IPS DF 6.9 (cell line): ENCODE data around the gene ZNF837.

Experiments
- DNase-seq: peaks from one replicate; pipeline ENCODE4 v3.0.0-alpha.2; 2013; ENCODE audit warnings: low read depth, low spot score
- H3K27ac ChIP-seq: one replicate; pipeline ENCODE4 v1.5.1; 2013; ENCODE audit warnings: low read length, control low read depth
- H3K27me3 ChIP-seq: 2 replicates; pipeline ENCODE4 v1.6.1; 2013; ENCODE audit warnings: mild to moderate bottlenecking, low read length; ENCODE audit not compliant: control insufficient read depth, insufficient read depth
- H3K36me3 ChIP-seq: 2 replicates; pipeline ENCODE4 v1.6.1; 2013; ENCODE audit warnings: low read length; ENCODE audit not compliant: control insufficient read depth, insufficient read depth
- H3K4me1 ChIP-seq: 2 replicates; pipeline ENCODE4 v1.6.1; 2013; ENCODE audit warnings: low read length; ENCODE audit not compliant: control insufficient read depth, insufficient read depth
- H3K4me3 ChIP-seq: 2 replicates; pipeline ENCODE4 v1.5.1; 2013; ENCODE audit warnings: mild to moderate bottlenecking, low read length
- H3K9me3 ChIP-seq: 2 replicates; pipeline ENCODE4 v1.6.1; 2013; ENCODE audit warnings: low read length, inconsistent platforms; ENCODE audit not compliant: control insufficient read depth, insufficient read depth
- WGBS: extraction: QIAGEN DNeasy Blood & Tissue Kit; methylation state at CpG from one replicate; pipeline ENCODE4 v1.1.7; 2013; ENCODE audit warnings: mixed read lengths, missing lambda C conversion rate; ENCODE audit not compliant: insufficient read length, insufficient coverage; 5-methylcytosine and 5-hydroxymethylcytosine counted together

ZNF837 gene

DNA sequence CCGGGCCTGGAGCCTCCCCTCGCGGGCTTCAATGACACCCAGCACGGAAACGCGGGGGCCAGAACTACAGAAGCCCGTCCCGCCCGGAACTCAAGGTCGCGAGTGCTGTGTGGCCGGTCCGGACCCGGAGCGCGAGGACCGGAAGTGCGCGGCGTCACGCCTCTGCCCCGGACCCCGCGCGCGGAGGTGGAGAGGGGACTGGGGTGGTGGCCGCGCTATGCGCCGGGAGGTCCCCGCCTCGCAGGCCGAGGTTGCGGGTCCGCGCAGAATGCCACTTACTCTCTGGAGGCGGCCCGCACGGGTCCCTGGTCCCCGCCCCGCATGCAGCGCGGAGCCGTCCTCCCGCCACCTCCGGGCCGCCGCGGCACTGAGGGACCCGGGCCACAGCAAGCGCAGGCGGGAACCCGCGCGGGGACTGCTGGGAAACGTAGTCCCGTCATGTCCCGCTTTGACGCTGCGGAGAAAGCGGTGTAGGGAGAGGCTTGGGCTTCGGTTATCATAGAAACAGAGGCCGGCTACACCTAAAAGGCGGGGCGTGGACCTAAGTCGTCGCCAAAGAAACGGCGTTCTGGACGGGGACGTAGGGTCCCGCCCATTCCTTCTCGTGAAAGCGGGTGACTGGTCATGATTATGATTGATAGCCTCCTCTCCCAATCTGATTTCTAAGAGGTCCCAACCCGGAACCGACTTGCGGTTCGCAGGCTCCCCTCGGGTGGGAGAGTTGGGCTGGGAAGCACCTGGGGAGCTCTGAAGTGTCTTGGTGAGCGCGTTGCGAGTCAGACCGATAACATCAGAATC lies at the start of gene ZNF837:
ZNF837 (minus strand) TSS at position 369 of the 798 bp plus-strand sequence. CDS start 11,698 bp downstream, outside the sequence.
- H3K36me3 ChIP-seq, result no peaks in the 10 kb centered on the region
- H3K4me1 ChIP-seq, result peaks cover 8% of the 10 kb centered on the region
- peak within 1 kb of the TSS; percentile 56; the same call in 1 of the 2 replicates for H3K4me3 ChIP-seq
- WGBS, result no CpG with 5 or more reads among the region's 83 CpGs
- H3K9me3 ChIP-seq, result no peaks in the 10 kb centered on the region
- DNase-seq, result peak; percentile 100
- no peak within 1 kb of the TSS for H3K27ac ChIP-seq
- H3K27me3 ChIP-seq, result no peaks in the 10 kb centered on the region

DNA sequence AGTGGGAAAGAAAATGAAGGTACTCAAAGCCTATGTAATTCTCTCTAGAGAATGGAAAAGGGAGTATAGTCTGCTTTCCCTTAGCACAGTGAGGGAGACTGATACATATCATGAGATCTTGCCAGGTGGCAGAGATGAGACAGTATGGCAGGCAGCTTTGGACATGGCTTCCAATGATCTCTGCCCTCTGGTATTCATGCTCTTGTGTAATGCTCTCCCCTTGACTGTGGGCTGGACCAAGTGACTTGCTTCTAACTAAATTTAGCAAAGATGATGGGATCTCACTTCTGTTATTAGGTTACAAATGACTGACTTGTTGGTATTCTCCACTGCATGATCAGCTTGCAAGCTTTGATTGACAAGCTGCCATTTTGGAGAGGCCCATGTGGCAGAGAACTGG lies 48.9 kb upstream of the ZNF837 start:
- H3K36me3 ChIP-seq, result peaks cover 9% of the 10 kb centered on the region
- H3K27ac ChIP-seq, result no peak overlapping the region
- H3K4me1 ChIP-seq, result no peaks in the 10 kb centered on the region
- no peaks in the 10 kb centered on the region for H3K27me3 ChIP-seq
- H3K4me3 ChIP-seq, result no peak overlapping the region
- peaks cover 19% of the 10 kb centered on the region for H3K9me3 ChIP-seq
- no peak for DNase-seq

DNA sequence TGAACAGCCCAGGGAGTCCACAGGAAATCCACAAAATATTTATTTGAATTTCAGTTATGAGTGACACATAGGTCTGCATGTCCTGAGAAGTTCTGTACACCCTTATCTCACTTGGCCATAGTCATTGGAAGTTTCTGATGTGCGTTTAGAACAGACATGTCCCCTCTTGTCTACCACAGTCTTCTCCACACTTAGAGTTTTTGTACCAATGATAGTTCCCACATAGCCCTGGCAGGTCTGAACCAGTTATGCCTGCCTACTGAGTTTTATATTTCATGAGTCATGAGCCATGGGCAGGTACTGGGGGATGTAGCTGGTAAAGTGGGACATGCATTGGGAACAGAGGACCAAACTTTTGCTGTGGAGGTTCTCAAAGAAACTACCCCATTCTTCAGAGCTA lies 47.8 kb upstream of the ZNF837 start:
- peaks cover 11% of the 10 kb centered on the region for H3K9me3 ChIP-seq
- H3K4me3 ChIP-seq, result no peak overlapping the region
- H3K4me1 ChIP-seq, result no peaks in the 10 kb centered on the region
- peaks cover 1% of the 10 kb centered on the region; the same call in 1 of the 2 replicates for H3K36me3 ChIP-seq
- no peaks in the 10 kb centered on the region for H3K27me3 ChIP-seq
- H3K27ac ChIP-seq, result no peak overlapping the region
- DNase-seq, result no peak
- WGBS, result no CpG with 5 or more reads among the region's 1 CpG

GRCh38 chr19:58417071-58417470 lies 36.2 kb upstream of the ZNF837 start:
- no CpG with 5 or more reads among the region's 7 CpGs for WGBS
- H3K36me3 ChIP-seq, result no peaks in the 10 kb centered on the region
- no peak overlapping the region for H3K27ac ChIP-seq
- no peaks in the 10 kb centered on the region for H3K9me3 ChIP-seq
- H3K4me3 ChIP-seq, result no peak overlapping the region
- no peaks in the 10 kb centered on the region for H3K4me1 ChIP-seq
- DNase-seq, result no peak
- H3K27me3 ChIP-seq, result no peaks in the 10 kb centered on the region

DNA sequence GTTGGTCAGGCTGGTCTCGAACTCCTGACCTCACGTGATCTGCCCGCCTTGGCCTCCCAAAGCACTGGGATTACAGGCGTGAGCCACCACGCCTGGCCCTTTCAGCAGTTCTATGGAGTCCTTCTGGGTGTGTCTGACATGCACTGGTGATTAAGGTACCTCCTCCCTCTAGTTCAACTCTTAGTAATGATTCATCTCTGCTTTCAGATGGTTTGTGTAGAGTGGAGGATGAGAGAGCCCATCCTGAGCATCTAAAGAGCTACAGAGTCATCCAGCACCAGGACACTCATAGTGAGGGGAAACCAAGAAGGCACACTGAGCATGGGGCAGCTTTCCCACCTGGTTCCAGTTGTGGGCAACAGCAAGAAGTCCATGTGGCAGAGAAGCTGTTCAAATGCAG lies 35.8 kb upstream of the ZNF837 start:
- H3K36me3 ChIP-seq, result no peaks in the 10 kb centered on the region

DNA sequence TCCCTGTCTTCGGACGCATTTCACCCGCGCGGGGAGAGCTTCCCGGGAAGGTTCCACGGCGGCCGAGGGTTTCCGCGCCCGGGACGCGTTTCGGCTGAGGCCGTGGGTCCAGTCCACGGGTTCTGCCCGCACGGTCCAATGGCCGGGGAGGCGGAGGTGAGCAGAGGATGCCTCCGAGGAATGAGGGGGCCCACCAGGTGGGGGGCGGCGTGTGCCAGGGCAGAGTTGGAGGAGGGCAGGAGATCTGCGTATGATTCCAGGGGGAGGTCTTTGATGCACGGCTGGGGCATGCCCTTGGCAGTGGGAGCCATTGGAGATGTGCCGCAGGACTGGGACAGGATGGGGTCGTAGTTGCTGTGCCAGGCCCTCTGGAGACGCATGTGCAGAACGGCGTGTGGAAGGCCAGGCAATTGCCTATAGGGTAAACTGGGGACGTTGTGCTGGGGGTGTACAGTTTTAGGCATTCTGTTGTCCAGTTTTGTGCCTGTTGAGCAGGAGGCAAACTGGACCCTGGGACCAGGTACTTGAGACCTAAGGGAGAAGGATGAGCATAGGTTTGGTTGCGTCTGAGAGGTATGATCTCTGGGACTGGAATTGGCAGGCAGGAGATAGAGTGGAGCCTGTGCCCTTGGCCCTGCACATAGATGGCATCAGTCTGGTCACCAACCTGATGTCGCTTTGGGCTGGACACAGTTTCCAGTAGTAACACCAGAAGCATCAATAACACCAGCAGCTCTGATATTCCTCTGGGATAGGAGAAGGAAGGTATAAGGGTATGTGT lies 28.4 kb upstream of the ZNF837 start:
- WGBS, result no CpG with 5 or more reads among the region's 34 CpGs
- peak overlapping the region; percentile 65; the same call in 1 of the 2 replicates for H3K4me3 ChIP-seq
- H3K9me3 ChIP-seq, result no peaks in the 10 kb centered on the region
- H3K36me3 ChIP-seq, result no peaks in the 10 kb centered on the region
- no peak for DNase-seq
- no peak overlapping the region for H3K27ac ChIP-seq
- H3K4me1 ChIP-seq, result peaks cover 6% of the 10 kb centered on the region
- H3K27me3 ChIP-seq, result no peaks in the 10 kb centered on the region

More for the DNA sequence above, 35.8 kb upstream of the ZNF837 start:
- Histone ChIP-seq H3K4me3 (no peak overlapping the region), H3K27ac (no peak overlapping the region), H3K4me1 (no peaks in the 10 kb centered on the region), H3K27me3 (no peaks in the 10 kb centered on the region), H3K9me3 (no peaks in the 10 kb centered on the region)
- WGBS, result no CpG with 5 or more reads among the region's 5 CpGs
- no peak for DNase-seq

DNA sequence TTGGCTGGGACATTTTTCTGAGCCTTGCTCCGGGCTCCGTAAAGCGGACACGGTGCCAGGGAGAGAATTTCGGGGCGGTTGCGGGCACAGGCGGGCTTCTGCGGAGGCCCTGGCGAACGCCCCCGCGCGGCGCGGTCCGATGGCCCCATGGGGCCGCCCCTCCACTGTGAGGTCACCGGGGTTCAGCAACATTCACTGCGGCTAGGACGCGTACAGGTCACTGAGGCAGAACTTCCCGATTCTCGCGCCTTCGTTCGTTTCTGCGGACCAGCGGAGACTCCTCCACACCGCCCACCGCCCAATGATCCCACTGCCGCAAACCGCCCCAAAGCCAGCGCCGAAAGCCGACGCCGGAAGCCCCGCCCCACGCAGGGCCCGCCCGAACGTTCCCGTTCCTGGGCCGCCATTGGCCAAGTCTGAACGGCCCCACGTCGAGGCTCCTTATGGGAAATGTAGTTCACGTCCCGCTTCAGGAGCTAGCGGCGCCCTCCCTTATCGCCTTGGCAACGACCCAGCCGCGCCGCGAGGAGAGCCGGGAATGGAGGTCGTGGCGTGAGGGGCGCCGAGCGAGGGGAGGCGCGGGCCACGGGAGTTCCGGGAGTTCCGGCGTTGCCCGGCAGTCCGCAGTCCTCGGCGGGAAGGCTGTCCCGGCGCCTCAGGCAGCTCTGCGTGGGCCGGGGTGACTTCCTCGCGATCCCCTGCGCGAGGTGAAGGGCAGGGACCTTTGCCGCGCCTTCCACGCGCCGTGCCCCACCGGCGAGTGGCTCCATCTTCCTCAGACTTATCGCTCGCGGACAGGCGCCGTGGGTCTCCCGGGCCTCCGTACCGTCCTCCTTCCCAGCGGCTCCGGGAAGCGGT lies 27.6 kb upstream of the ZNF837 start, which contains the start of gene ZNF584:
ZNF584 (plus strand) TSS at position 498 of the 858 bp plus-strand sequence. CDS start 499 bp downstream, outside the sequence.
- H3K36me3 ChIP-seq, result no peaks in the 10 kb centered on the region
- H3K4me1 ChIP-seq, result peaks cover 6% of the 10 kb centered on the region
- DNase-seq, result peak; percentile 86
- peak within 1 kb of the TSS; percentile 75 for H3K4me3 ChIP-seq
- no peak within 1 kb of the TSS for H3K27ac ChIP-seq
- no CpG with 5 or more reads among the region's 100 CpGs for WGBS
- H3K27me3 ChIP-seq, result no peaks in the 10 kb centered on the region
- no peaks in the 10 kb centered on the region for H3K9me3 ChIP-seq

DNA sequence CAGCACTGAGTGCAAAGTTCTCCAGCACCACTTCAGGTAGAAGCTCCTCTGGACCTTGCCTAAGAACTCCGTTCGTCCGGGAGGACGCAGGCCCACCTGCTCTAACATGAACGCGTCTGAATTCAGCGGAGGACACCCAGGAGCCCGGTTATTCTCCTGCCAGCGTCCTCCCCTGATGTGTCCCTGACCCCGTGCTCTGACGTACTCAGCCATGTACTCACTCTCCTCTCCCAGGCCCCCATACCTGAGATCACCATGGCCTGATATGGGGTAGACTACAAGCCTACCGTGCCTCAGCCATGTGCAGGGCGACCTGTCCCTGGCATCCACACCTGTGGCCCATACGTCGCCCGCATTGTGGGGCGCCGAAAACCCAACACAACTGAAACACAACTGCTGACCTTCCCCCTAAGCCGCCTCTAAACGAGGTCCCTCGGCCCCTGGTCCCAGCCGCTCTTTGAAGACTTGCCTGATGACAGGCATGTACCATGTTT lies 26.9 kb upstream of the ZNF837 start:
- Histone ChIP-seq H3K9me3 (no peaks in the 10 kb centered on the region), H3K27me3 (no peaks in the 10 kb centered on the region), H3K4me1 (peaks cover 6% of the 10 kb centered on the region), H3K36me3 (no peaks in the 10 kb centered on the region), H3K27ac (no peak overlapping the region), H3K4me3 (peak overlapping the region; percentile 75)
- no peak for DNase-seq
- WGBS, result no CpG with 5 or more reads among the region's 22 CpGs

- H3K9me3 ChIP-seq, result no peaks in the 10 kb centered on the region
- H3K27ac ChIP-seq, result no peak overlapping the region
- H3K36me3 ChIP-seq, result no peaks in the 10 kb centered on the region
- H3K4me1 ChIP-seq, result peaks cover 6% of the 10 kb centered on the region
- no peak overlapping the region; the same call in 1 of the 2 replicates for H3K4me3 ChIP-seq
- H3K27me3 ChIP-seq, result no peaks in the 10 kb centered on the region
- no peak for DNase-seq
- WGBS, result no CpG with 5 or more reads among the region's 10 CpGs
Measured at GRCh38 chr19:58406818-58407657, 26.2 kb upstream of the ZNF837 start.
